Natural killer cell (primary cell): ENCODE data around the gene CPEB4. TPM values are rescaled to one million over a fixed set of nuclear protein-coding genes. Genes with fewer than 3 reads are reported as not detected.

Experiments used
- ATAC-seq, 3 donors: fragments of 150-1000 bp in 2 of 3; fragments of 200-7000 bp in 1 of 3; cut with Tn5 transposase; 1 replicate in 1 of 3; 2 replicates in 2 of 3; pipeline ENCODE4 v1.10.0; 2021; ENCODE audit warnings: mild to moderate bottlenecking in 2 of 3, moderate library complexity in 2 of 3
- DNase-seq, 2 donors: peaks; one replicate each; pipeline versions ENCODE4 v3.0.0 to v3.0.0-alpha.2; 2013 to 2021; ENCODE audit warnings: mixed read lengths in 1 of 2
- H3K27ac ChIP-seq: one replicate; pipeline ENCODE4 v1.5.1; 2013; ENCODE audit warnings: mild to moderate bottlenecking, low read length
- H3K27me3 ChIP-seq: one replicate; pipeline ENCODE4 v1.6.1; 2013; ENCODE audit warnings: low read length; ENCODE audit not compliant: control insufficient read depth, insufficient read depth
- H3K36me3 ChIP-seq: one replicate; pipeline ENCODE4 v1.6.1; 2013; ENCODE audit warnings: low read length; ENCODE audit not compliant: control insufficient read depth, insufficient read depth
- H3K4me1 ChIP-seq: one replicate; pipeline ENCODE4 v1.6.1; 2013; ENCODE audit warnings: low read length; ENCODE audit not compliant: control insufficient read depth, insufficient read depth
- H3K4me3 ChIP-seq: one replicate; pipeline ENCODE4 v1.5.1; 2013; ENCODE audit warnings: low read length
- H3K9me3 ChIP-seq: one replicate; pipeline ENCODE4 v1.6.1; 2013; ENCODE audit warnings: low read length; ENCODE audit not compliant: control insufficient read depth, insufficient read depth
- H3K27ac Mint-ChIP-seq, 2 donors: one replicate each; pipeline ENCODE4 v1.8.0; 2022; ENCODE audit warnings: mild to moderate bottlenecking in 2 of 2, mixed read lengths in 2 of 2, moderate library complexity in 1 of 2
- H3K27me3 Mint-ChIP-seq, 2 donors: one replicate each; pipeline ENCODE4 v1.8.0; 2022; ENCODE audit warnings: low read depth in 2 of 2, mixed read lengths in 2 of 2
- H3K36me3 Mint-ChIP-seq: one replicate; pipeline ENCODE4 v1.8.0; 2022; ENCODE audit warnings: mixed read lengths
- H3K4me1 Mint-ChIP-seq, 2 donors: one replicate each; pipeline ENCODE4 v1.8.0; 2022; ENCODE audit warnings: mixed read lengths in 2 of 2
- H3K4me3 Mint-ChIP-seq: one replicate; pipeline ENCODE4 v1.8.0; 2022; ENCODE audit warnings: mild to moderate bottlenecking, moderate library complexity, mixed read lengths
- H3K9me3 Mint-ChIP-seq, 2 donors: one replicate each; pipeline ENCODE4 v1.8.0; 2022; ENCODE audit warnings: mixed read lengths in 2 of 2
- WGBS: methylation state at CpG from one replicate; pipeline ENCODE4 v1.1.7; 2013; ENCODE audit warnings: missing lambda C conversion rate; ENCODE audit not compliant: insufficient coverage; 5-methylcytosine and 5-hydroxymethylcytosine counted together
- intact Hi-C: fragments of 100-400 bp; cut with micrococcal nuclease; formaldehyde crosslinking; loops from one replicate; pipeline ENCODE4 v1.14.2; 2022
- total RNA-seq, 4 donors: library from RNA; stranded (reverse); fragments of 120-200 nt in 1 of 4; gene quantifications; one replicate each; pipeline versions ENCODE4 v1.2.3 to v1.2.4, GENCODE V29; 2013 to 2022
- TF ChIP-seq, protein P1 (sequence below): fragments of 200-600 bp; IDR thresholded peaks from one replicate; pipeline ENCODE4 v1.8.0; 2022; ENCODE audit warnings: antibody characterized with exemption

CPEB4 gene
- total RNA-seq, 3 donors from 2014 or later (not counting 1 experiment from before 2014, with no cell fraction given), result 44.4 to 60.4 (median 55.1) TPM

DNA sequence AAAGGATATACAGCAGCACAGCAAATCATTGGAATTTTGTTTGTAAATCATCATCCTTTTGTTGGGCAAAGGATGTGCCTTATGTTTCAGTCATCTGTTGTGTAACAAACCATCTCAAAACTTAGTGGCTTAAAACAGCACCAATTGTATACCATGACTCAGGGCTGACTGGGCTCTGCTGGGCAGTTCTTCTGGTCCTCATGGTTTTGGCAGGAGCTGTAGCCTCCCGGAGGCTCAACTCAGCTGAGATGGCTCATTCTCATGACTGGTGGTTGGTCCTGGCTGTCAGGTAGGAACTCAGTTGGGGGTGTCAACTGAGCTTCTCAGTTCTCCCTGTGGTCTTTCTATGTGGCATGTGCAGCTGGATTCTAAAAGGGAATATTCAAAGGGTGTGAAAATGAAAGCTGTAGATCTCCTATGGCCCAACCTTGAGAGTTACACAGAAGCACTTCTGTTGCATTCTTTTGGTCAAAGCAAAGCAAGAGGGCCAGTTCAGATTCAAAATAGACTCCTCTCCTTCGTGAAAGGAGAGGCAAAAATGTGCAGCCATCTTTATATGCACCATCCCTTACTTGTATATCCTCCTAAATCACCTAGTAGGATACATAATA is 39.1 kb upstream of the CPEB4 start:
- ATAC-seq, result no peak
- intact Hi-C loops, result no loop called here
- no peak overlapping the region for H3K27ac Mint-ChIP-seq

DNA sequence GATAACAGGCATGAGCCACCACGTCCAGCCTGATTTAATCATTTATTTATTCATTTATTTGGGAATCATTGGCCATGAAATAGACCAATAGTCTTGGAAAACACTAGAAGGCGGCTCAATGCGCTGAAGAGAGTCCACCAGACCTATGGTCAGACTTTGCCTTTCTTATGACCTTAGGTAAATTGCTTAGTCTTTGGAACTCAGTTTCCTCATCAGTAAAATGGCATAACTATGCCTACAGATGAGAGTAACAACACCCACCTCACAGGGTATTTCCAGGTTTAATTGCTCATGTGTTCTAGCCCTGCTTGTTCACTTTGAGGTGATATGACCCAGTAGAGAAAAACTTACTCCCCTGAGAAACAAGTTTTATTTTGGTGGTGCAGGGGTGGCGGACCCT is 38.2 kb upstream of the CPEB4 start:
- no peaks in the 10 kb centered on the region for H3K36me3 ChIP-seq
- no peaks in the 10 kb centered on the region for H3K4me1 ChIP-seq
- Mint-ChIP-seq H3K9me3 (no peaks in the 10 kb centered on the region), H3K36me3 (no peaks in the 10 kb centered on the region), H3K27ac (no peak overlapping the region), H3K4me3 (no peak overlapping the region), H3K27me3 (peaks cover 13 to 37% of the 10 kb centered on the region in 2 donors), H3K4me1 (no peaks in the 10 kb centered on the region)
- intact Hi-C loops, result no loop called here
- H3K27ac ChIP-seq, result no peak overlapping the region
- 79% methylated on average over 3 of the region's 4 CpGs for WGBS
- DNase-seq (no peak), ATAC-seq (no peak)
- TF ChIP-seq, protein P1, sequence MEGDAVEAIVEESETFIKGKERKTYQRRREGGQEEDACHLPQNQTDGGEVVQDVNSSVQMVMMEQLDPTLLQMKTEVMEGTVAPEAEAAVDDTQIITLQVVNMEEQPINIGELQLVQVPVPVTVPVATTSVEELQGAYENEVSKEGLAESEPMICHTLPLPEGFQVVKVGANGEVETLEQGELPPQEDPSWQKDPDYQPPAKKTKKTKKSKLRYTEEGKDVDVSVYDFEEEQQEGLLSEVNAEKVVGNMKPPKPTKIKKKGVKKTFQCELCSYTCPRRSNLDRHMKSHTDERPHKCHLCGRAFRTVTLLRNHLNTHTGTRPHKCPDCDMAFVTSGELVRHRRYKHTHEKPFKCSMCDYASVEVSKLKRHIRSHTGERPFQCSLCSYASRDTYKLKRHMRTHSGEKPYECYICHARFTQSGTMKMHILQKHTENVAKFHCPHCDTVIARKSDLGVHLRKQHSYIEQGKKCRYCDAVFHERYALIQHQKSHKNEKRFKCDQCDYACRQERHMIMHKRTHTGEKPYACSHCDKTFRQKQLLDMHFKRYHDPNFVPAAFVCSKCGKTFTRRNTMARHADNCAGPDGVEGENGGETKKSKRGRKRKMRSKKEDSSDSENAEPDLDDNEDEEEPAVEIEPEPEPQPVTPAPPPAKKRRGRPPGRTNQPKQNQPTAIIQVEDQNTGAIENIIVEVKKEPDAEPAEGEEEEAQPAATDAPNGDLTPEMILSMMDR, result no peak
- no peak overlapping the region for H3K4me3 ChIP-seq
- H3K27me3 ChIP-seq, result no peaks in the 10 kb centered on the region
- no peaks in the 10 kb centered on the region for H3K9me3 ChIP-seq

More for the DNA sequence above, 39.1 kb upstream of the CPEB4 start:
- DNase-seq, result no peak
- WGBS, result 81% methylated on average over 2 of the region's 2 CpGs
- Mint-ChIP-seq H3K27me3 (peaks cover 13 to 37% of the 10 kb centered on the region in 2 donors), H3K4me3 (no peak overlapping the region), H3K9me3 (no peaks in the 10 kb centered on the region), H3K4me1 (no peaks in the 10 kb centered on the region), H3K36me3 (no peaks in the 10 kb centered on the region)
- no peaks in the 10 kb centered on the region for H3K9me3 ChIP-seq
- TF ChIP-seq, protein P1, result no peak
- H3K27ac ChIP-seq, result no peak overlapping the region
- H3K4me1 ChIP-seq, result no peaks in the 10 kb centered on the region
- no peaks in the 10 kb centered on the region for H3K36me3 ChIP-seq
- H3K4me3 ChIP-seq, result no peak overlapping the region
- H3K27me3 ChIP-seq, result no peaks in the 10 kb centered on the region

DNA sequence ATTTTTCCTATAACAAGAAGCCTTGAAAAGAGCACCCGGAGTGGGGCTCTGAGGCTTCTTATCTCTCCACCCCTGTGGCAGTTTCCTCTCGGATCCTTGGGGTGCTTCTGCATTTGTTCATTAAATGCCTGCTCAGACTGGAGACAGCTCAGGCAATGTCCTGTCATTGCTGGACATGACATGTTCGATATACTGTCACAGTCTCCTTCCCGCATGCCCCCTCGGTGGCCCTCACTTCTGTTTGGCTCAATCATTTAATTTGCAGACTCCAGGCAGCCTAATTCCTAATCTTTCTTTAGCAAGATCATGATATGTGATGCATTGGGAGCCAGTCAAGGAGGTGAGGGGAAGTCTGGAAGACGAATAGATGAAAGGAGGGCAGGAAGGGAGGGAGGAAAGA is 37.5 kb upstream of the CPEB4 start:
- Histone ChIP-seq H3K9me3 (no peaks in the 10 kb centered on the region), H3K4me3 (no peak overlapping the region), H3K36me3 (no peaks in the 10 kb centered on the region), H3K27me3 (no peaks in the 10 kb centered on the region), H3K4me1 (no peaks in the 10 kb centered on the region), H3K27ac (no peak overlapping the region)
- H3K36me3 Mint-ChIP-seq, result no peaks in the 10 kb centered on the region
- H3K4me1 Mint-ChIP-seq, result no peaks in the 10 kb centered on the region
- DNase-seq (no peak), ATAC-seq (no peak)
- TF ChIP-seq, protein P1, result no peak
- intact Hi-C loops, result no loop called here
- no peak overlapping the region for H3K4me3 Mint-ChIP-seq
- H3K9me3 Mint-ChIP-seq, result no peaks in the 10 kb centered on the region
- no peak overlapping the region for H3K27ac Mint-ChIP-seq
- H3K27me3 Mint-ChIP-seq, result peaks cover 13 to 37% of the 10 kb centered on the region in 2 donors
- 39% methylated on average over 5 of the region's 6 CpGs for WGBS
